OCI-LY1 (cell line): ENCODE measurements around the gene CRYBA1.
"Not testable (repeated sequence)": the region's sequence is repeated elsewhere in the genome, so short reads cannot be mapped to it uniquely, and the experiment has no call there.

Experiments
- CTCF ChIP-seq: fragments of 200-600 bp; sonication (generic), shearing (Covaris generic); IDR thresholded peaks from 2 replicates; pipeline ENCODE4 v1.5.1; 2017; ENCODE audit warnings: mild to moderate bottlenecking, antibody characterized with exemption, low read length, moderate library complexity, mixed read lengths
- EZH2 ChIP-seq: fragments of 200-600 bp; sonication (generic), shearing (Covaris generic); IDR thresholded peaks from 2 replicates; pipeline ENCODE4 v1.8.0; 2017; ENCODE audit warnings: borderline replicate concordance, mixed run types, mild to moderate bottlenecking, antibody characterized with exemption, low read length, moderate library complexity, mixed read lengths

GRCh38 chr17:29234972-29235371 lies 11.7 kb upstream of the CRYBA1 start:
- not testable (repeated sequence) for TF ChIP-seq CTCF, EZH2
